T-helper 2 cell treated with Interferon-gamma antibody and Interleukin-4, amounts not matched to agents 5 μg/mL and 100 μg/mL, for 36 hours (primary cell): Measurements from ENCODE around the gene EMD.

ENCODE experiments used
- DNase-seq: peaks from one replicate; pipeline ENCODE4 v3.0.0; 2021; ENCODE audit warnings: low spot score
- H3K27ac Mint-ChIP-seq: one replicate; pipeline ENCODE4 v1.8.0; 2021; ENCODE audit warnings: mild to moderate bottlenecking, mixed read lengths
- H3K27me3 Mint-ChIP-seq: one replicate; pipeline ENCODE4 v1.8.0; 2021; ENCODE audit warnings: low read depth, mixed read lengths
- H3K36me3 Mint-ChIP-seq: one replicate; pipeline ENCODE4 v1.8.0; 2021; ENCODE audit warnings: low read depth, mixed read lengths
- H3K4me1 Mint-ChIP-seq: one replicate; pipeline ENCODE4 v1.8.0; 2021; ENCODE audit warnings: low read depth, mixed read lengths
- H3K4me3 Mint-ChIP-seq: one replicate; pipeline ENCODE4 v1.8.0; 2022; ENCODE audit warnings: mild to moderate bottlenecking, moderate library complexity, mixed read lengths
- H3K9me3 Mint-ChIP-seq: one replicate; pipeline ENCODE4 v1.8.0; 2021; ENCODE audit warnings: mixed read lengths

EMD gene

DNA sequence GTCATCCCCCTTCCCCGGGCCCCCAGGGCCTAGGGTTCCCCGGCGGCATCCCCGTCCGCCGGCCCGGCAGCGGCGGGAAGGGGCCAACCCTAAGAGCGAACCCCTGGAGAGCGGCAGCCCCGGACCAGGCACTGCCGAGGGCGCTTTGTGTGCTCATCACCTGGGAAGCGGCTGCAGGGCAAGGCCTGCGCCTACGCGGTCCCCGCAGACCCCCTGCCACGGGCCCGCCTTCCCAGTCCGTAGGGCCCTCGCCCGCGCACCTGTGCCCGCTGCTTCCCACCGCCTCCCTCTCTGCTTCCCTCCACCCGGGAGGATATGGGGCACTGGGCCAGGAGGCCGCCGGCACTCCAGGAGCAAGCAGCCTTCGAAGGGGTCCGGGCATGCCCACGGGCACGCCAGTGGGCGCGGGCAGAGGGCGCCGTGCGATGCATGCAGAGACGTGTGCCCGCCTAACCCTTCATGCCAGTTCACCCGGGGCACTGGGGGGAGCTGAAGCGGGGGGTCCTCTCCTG, 7.2 kb upstream of the EMD start:
- peaks cover 14% of the 10 kb centered on the region for H3K4me1 Mint-ChIP-seq
- no peak overlapping the region for H3K27ac Mint-ChIP-seq
- H3K9me3 Mint-ChIP-seq, result no peaks in the 10 kb centered on the region
- peak overlapping the region; percentile 82 for H3K4me3 Mint-ChIP-seq
- H3K27me3 Mint-ChIP-seq, result no peaks in the 10 kb centered on the region
- DNase-seq, result no peak
- peaks cover 25% of the 10 kb centered on the region for H3K36me3 Mint-ChIP-seq

DNA sequence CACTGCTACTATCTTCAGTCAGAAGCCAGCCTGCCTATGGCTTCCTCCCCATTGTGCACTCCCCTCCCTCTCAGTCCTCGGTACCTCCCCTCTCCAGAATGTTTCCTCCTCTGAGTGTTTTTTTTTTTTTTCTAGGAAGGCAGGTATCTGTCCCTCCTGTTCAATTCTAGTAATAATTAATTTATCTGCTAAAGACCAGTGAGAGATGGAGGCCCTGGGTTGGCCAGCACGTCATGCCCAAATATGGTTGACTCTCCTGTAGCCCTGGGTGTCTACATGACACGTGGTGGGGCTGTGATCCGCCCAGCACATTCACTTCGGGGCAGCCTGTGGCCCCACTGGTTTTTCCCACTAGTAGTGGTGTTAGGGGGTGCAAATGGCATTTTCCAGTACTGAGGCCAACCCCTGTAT, 6.5 kb upstream of the EMD start:
- H3K27me3 Mint-ChIP-seq, result no peaks in the 10 kb centered on the region

DNA sequence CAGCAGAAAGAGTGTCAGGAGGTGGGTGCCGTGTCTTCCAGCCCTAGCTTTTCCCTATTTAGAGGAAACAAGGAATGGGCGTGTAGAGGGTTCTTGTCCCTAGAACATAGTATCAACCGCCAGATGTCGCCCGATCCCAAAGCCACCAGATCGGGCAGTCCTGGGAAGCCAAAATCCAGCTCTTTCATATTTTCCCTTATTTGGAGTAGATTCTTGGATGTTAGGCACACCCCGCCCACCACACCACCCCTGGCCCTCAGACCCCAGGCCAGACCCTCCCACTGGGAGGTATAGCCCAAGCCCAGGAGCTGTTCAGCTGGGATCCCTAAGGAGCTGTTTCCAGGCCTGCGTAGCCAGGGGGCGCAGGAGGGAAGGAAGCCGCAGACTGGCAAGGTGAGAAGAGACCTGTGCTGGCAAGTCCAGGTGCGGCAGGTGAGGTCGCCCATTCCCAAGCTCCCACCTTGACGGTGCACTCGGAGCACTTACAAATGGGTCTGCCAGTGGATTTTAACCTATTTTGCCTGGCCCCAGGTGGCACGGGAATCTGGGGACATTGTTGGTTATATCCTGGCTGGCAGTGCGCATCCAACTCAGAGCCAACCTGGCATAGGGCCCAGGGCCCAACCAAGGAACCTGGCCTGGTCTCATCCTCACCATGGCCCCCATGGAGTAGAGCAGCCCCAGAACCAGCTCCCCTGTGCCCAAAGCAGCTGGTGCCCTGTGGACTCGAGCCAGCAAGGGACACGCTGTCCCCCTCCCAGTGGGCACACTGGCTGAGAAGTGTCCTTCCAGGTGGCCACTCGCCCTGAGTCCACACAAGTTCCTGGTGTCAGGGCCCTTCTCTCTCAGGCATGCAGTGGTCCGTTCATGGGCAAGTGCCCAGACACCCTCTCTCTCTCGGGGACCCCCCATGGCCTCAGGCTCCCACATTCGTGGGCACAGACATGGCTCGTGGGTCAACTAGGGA, 5.5 kb upstream of the EMD start:
- H3K4me1 Mint-ChIP-seq, result peaks cover 13% of the 10 kb centered on the region
- H3K9me3 Mint-ChIP-seq, result no peaks in the 10 kb centered on the region
- H3K27me3 Mint-ChIP-seq, result no peaks in the 10 kb centered on the region
- peak overlapping the region; percentile 77 for H3K4me3 Mint-ChIP-seq
- peaks cover 14% of the 10 kb centered on the region for H3K36me3 Mint-ChIP-seq
- no peak for DNase-seq
- H3K27ac Mint-ChIP-seq, result no peak overlapping the region

More for the DNA sequence above, 6.5 kb upstream of the EMD start:
- H3K36me3 Mint-ChIP-seq, result peaks cover 21% of the 10 kb centered on the region
- no peak for DNase-seq
- H3K27ac Mint-ChIP-seq, result peak overlapping the region; percentile 80
- peak overlapping the region; percentile 82 for H3K4me3 Mint-ChIP-seq
- H3K4me1 Mint-ChIP-seq, result peaks cover 18% of the 10 kb centered on the region
- H3K9me3 Mint-ChIP-seq, result no peaks in the 10 kb centered on the region

DNA sequence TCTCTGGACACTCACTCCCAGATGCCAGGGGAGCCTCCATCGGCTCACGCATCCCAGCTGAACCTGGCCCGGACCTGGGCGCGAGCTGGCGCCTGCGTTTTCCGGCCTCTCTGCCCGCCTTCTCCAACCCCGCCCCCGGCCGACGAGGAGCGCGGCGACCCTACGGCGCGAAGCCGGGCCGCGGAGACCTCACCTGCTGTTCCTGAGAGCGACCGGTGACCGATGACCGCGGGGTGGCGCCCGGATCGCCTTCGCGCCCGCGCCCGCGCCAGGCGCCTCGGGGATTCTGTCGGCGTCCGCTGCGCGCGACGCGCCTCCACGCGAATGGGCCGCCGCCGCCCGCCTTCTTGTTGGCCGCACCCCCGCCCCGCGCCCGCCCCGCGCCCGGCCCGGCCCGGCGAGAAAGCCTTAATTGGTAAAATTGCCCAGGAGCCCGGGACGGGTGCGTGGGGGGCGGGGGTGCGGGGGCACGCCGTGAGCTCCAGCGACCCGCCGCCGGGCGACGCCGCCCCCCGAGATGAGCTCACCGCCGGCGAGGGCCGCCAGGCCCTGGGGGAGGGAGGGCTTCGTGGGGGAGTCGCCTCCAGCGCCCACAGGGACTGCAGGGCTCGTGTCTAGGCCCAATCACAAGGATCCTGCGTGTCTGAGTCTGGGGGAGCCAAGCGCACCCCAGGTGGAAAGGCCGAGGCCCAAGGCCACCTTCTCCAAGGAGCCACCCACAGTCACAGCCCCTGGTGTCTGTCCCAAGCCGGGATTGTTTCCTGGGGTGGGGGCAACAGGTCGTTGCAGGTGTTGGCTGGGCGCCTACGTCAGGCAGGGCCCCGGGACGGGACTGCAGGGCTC, 4.6 kb upstream of the EMD start, which contains the start of gene FLNA:
Gene FLNA, minus strand, starts transcription at position 322 of the 843 bp plus-strand sequence. CDS start 3,389 bp downstream, outside the sequence.
- H3K27ac Mint-ChIP-seq, result peak within 1 kb of the TSS; percentile 3
- H3K9me3 Mint-ChIP-seq, result no peaks in the 10 kb centered on the region
- H3K4me1 Mint-ChIP-seq, result peaks cover 13% of the 10 kb centered on the region
- H3K4me3 Mint-ChIP-seq, result peak within 1 kb of the TSS; percentile 77
- peak; percentile 40 for DNase-seq
- no peaks in the 10 kb centered on the region for H3K27me3 Mint-ChIP-seq
- peaks cover 9% of the 10 kb centered on the region for H3K36me3 Mint-ChIP-seq

DNA sequence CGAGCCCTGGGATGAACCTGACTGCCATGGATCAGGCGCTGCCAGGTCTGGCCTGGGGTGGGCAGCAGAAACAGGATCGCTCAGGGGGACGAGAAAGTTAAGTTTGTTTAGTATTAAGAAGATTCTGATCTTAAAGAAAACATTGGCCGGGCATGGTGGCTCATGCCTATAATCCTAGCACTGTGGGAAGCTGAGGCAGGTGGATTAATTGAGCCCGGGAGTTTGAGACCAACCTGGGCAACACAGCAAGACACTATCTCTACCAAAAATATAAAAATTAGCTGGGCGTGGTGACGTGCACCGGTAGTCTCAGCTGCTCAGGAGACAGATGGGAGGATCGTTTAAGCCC, 4.0 kb upstream of the EMD start:
- Mint-ChIP-seq H3K27me3 (no peaks in the 10 kb centered on the region), H3K9me3 (no peaks in the 10 kb centered on the region), H3K4me3 (peak overlapping the region; percentile 45), H3K4me1 (peaks cover 13% of the 10 kb centered on the region), H3K27ac (peak overlapping the region; percentile 3), H3K36me3 (peaks cover 7% of the 10 kb centered on the region)
- DNase-seq, result no peak

DNA sequence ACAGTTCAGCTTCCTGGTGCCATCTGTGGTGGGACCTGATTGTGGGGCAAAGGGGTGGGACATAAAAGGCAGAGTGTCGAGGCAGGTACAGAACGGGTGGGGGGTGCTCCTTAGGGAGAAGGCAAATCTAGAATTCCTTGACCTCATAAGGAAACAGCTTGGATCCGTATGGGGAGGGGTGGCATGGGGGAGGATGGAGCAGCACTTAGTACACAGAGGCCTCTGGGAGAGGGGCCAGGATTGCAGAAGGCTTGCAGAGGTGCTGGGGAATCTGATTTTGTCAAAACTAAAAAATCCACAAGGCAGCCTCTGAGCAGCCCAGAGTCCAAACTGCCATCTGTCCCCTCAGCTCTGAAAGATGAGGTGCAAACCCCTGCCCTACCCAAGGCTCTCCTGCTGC, 2.3 kb upstream of the EMD start:
- H3K36me3 Mint-ChIP-seq, result peaks cover 12% of the 10 kb centered on the region
- peak overlapping the region; percentile 57 for H3K27ac Mint-ChIP-seq
- H3K4me3 Mint-ChIP-seq, result no peak overlapping the region
- no peaks in the 10 kb centered on the region for H3K9me3 Mint-ChIP-seq
- no peak for DNase-seq
- H3K4me1 Mint-ChIP-seq, result peaks cover 18% of the 10 kb centered on the region
- H3K27me3 Mint-ChIP-seq, result no peaks in the 10 kb centered on the region

DNA sequence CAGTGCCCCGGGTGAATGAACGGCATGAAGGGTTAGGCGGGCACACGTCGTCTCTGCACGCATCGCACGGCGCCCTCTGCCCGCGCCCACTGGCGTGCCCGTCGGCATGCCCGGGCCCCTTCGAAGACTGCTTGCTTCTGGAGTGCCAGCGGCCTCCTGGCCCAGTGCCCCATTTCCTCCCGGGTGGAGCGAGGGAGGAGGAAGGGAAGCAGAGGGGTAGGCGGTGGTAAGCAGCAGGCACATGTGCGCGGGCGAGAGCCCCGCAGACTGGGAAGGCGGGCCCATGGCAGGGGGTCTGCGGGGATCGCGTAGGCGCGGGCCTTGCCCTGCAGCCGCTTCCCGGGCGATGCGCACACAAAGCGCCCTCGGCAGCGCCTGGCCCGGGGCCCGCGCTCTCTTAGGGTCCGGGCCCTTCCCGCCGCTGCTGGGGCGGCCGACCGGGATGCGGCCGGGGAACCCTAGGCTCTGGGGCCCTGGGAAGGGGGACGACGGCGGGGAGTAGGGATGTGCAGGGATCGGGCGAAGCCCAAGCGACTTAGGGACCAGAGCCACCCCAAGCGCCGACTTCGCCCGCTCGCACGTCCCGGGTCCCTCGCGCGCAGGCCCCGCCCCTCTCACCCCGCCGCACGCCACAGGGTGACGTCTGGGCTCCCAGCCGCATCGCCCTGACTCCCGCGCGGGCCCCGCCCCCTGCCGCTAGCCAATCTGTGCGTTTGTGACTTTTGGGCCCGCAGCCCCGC, 866 bp upstream of the EMD start:
- Mint-ChIP-seq H3K27ac (peak overlapping the region; percentile 90), H3K4me3 (peak overlapping the region; percentile 59), H3K36me3 (peaks cover 14% of the 10 kb centered on the region), H3K27me3 (no peaks in the 10 kb centered on the region), H3K4me1 (peaks cover 13% of the 10 kb centered on the region), H3K9me3 (no peaks in the 10 kb centered on the region)
- DNase-seq, result no peak

DNA sequence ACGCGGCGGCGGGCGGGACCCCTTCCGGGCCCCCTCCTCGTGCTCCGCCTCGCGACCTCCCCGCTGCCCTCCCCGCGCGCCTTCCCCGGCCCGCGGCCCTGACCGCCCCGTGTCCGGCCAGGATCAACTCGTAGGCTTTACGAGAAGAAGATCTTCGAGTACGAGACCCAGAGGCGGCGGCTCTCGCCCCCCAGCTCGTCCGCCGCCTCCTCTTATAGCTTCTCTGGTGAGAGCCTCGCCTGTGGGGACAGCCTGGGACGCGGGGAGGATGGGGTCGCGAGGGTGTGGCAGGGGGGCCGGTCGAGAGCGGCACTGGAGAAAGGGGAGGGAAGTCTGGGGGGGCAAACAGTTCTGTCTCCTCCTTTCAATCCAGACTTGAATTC, 465 bp downstream of the EMD start:
- Mint-ChIP-seq H3K27ac (peak overlapping the region; percentile 91), H3K36me3 (peaks cover 14% of the 10 kb centered on the region), H3K9me3 (no peaks in the 10 kb centered on the region), H3K27me3 (no peaks in the 10 kb centered on the region), H3K4me3 (peak overlapping the region; percentile 85), H3K4me1 (peaks cover 11% of the 10 kb centered on the region)
- no peak for DNase-seq

DNA sequence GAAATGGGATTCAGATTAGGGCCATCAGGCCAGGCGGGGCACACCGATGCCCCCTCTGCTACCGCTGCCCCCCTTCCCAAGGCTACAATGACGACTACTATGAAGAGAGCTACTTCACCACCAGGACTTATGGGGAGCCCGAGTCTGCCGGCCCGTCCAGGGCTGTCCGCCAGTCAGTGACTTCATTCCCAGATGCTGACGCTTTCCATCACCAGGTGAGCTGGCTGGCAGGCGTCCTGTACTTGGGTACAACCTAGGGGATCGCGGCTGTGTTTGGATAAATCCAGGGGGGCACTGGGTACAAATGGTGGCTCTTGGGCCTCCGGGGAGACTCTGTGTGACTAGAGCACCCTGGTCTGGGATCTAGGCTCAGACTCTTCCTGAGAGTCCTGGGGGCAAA, 1.1 kb downstream of the EMD start:
- Mint-ChIP-seq H3K9me3 (no peaks in the 10 kb centered on the region), H3K27me3 (no peaks in the 10 kb centered on the region), H3K4me1 (peaks cover 11% of the 10 kb centered on the region), H3K4me3 (peak overlapping the region; percentile 85), H3K27ac (peak overlapping the region; percentile 91), H3K36me3 (peaks cover 14% of the 10 kb centered on the region)
- no peak for DNase-seq

DNA sequence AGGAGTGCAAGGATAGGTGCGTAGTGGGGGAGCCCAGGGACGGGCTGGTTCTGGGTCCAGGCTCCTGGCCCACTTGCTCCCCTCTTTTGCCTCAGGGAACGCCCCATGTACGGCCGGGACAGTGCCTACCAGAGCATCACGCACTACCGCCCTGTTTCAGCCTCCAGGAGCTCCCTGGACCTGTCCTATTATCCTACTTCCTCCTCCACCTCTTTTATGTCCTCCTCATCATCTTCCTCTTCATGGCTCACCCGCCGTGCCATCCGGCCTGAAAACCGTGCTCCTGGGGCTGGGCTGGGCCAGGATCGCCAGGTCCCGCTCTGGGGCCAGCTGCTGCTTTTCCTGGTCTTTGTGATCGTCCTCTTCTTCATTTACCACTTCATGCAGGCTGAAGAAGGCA, 1.7 kb downstream of the EMD start:
- Mint-ChIP-seq H3K27ac (peak overlapping the region; percentile 87), H3K36me3 (peaks cover 14% of the 10 kb centered on the region), H3K4me1 (peaks cover 11% of the 10 kb centered on the region), H3K27me3 (no peaks in the 10 kb centered on the region), H3K4me3 (peak overlapping the region; percentile 85), H3K9me3 (no peaks in the 10 kb centered on the region)
- no peak for DNase-seq

DNA sequence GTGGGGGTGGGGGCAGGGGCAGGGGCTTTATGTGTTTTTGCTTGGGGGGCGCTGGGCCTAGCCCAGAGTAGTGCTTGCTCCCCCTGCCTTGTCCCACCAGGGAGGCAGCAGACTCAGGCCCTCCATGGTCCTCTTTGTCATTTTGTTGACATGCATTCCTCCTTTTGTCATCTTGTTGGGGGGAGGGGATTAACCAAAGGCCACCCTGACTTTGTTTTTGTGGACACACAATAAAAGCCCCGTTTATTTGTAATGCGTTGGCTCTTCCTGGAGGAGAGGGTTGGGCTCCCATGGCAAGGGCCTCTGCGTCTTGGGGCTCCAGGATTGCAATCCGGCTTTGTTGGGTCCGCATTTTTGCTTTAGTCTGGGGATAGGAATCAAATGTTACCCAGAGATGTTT, 2.2 kb downstream of the EMD start:
- Mint-ChIP-seq H3K4me1 (peaks cover 11% of the 10 kb centered on the region), H3K36me3 (peaks cover 14% of the 10 kb centered on the region), H3K4me3 (no peak overlapping the region), H3K9me3 (no peaks in the 10 kb centered on the region), H3K27ac (no peak overlapping the region), H3K27me3 (no peaks in the 10 kb centered on the region)
- no peak for DNase-seq

DNA sequence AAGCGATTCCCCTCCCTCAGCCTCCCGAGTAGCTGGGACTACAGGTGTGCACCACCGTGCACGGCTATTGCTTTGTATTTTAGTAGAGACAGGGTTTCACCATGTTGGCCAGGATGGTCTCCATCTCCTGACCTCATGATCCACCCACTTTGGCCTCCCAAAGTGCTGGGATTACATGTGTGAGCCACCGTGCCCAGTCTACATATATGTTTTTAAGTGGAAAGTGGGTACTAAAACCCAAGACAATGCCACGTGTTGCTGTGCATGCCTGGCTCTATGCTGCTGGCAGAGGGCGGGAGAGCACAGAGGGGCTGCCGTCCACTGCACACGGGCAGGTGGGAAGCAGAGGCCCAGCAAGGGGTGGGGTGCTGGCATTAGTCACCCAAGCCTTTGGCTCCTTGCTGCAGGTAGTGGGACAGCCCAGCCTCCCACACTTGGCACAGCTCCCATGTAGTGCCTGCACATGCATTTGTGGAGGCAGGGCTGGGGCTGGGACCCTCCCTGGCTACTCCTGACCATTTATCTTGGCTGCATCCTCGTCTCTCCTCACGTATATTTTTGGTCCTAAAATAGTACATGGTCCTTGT, 3.5 kb downstream of the EMD start:
- Mint-ChIP-seq H3K27me3 (no peaks in the 10 kb centered on the region), H3K9me3 (no peaks in the 10 kb centered on the region), H3K4me3 (no peak overlapping the region), H3K36me3 (peaks cover 14% of the 10 kb centered on the region), H3K27ac (no peak overlapping the region), H3K4me1 (peaks cover 7% of the 10 kb centered on the region)
- DNase-seq, result no peak
